IMR-90 (cell line): ENCODE results near the gene ZNF445. TPM values are rescaled to one million over a fixed set of nuclear protein-coding genes. Genes with fewer than 3 reads are reported as not detected.

Experiments used
- polyA plus RNA-seq, 3 experiments: library from polyadenylated mRNA; depleted of rRNA; stranded (reverse); fragments of >200 nt; gene quantifications; 2 replicates each; pipeline ENCODE4 v1.2.3, GENCODE V29; 2012; ENCODE audit warnings: low replicate concordance in 1 of 3
- total RNA-seq: library from RNA; depleted of rRNA; stranded (reverse); fragments of >200 nt; gene quantifications from 2 replicates; pipeline ENCODE4 v1.2.3, GENCODE V29; 2012; rRNA removed

Gene ZNF445
- total and polyA plus RNA-seq, 2 of the 4 experiments (the other 2 are of a cell fraction) = 3.3 to 6.3 TPM

Other genes with a start within 250 kb of the ZNF445 start
- not detected in 2 replicates for gene TOPAZ1, start 235.8 kb downstream of the ZNF445 start, total RNA-seq
- gene TOPAZ1, start 235.8 kb downstream of the ZNF445 start, polyA plus RNA-seq (2012; rRNA removed) = not detected in 2 replicates
- gene TCAIM, start 138.9 kb downstream of the ZNF445 start, total RNA-seq = 21.5 and 21.9 TPM in 2 replicates
- 8.1 and 11.0 TPM in 2 replicates for gene TCAIM, start 138.9 kb downstream of the ZNF445 start, polyA plus RNA-seq (2012; rRNA removed)
- gene ZKSCAN7, start 77.5 kb upstream of the ZNF445 start, total RNA-seq = 4.7 TPM in 2 replicates
- 2.6 and 3.0 TPM in 2 replicates for gene ZKSCAN7, start 77.5 kb upstream of the ZNF445 start, polyA plus RNA-seq (2012; rRNA removed)
- gene ZNF660, start 107.3 kb upstream of the ZNF445 start, total RNA-seq = 1.3 and 1.4 TPM in 2 replicates
- gene ZNF660, start 107.3 kb upstream of the ZNF445 start, polyA plus RNA-seq (2012; rRNA removed) = 0.59 and 0.70 TPM in 2 replicates
- gene ZNF197, start 147.4 kb upstream of the ZNF445 start, total RNA-seq = 14.9 and 18.9 TPM in 2 replicates
- gene ZNF197, start 147.4 kb upstream of the ZNF445 start, polyA plus RNA-seq (2012; rRNA removed) = 4.1 and 5.0 TPM in 2 replicates
- 19.2 and 19.5 TPM in 2 replicates for gene ZNF35, start 171.1 kb upstream of the ZNF445 start, total RNA-seq
- 2.9 and 3.8 TPM in 2 replicates for gene ZNF35, start 171.1 kb upstream of the ZNF445 start, polyA plus RNA-seq (2012; rRNA removed)
- gene ZNF502, start 235.0 kb upstream of the ZNF445 start, total RNA-seq = 5.7 and 6.1 TPM in 2 replicates
- 1.5 and 2.1 TPM in 2 replicates for gene ZNF502, start 235.0 kb upstream of the ZNF445 start, polyA plus RNA-seq (2012; rRNA removed)